Measurements from ENCODE around the gene SLC13A4.

DNA sequence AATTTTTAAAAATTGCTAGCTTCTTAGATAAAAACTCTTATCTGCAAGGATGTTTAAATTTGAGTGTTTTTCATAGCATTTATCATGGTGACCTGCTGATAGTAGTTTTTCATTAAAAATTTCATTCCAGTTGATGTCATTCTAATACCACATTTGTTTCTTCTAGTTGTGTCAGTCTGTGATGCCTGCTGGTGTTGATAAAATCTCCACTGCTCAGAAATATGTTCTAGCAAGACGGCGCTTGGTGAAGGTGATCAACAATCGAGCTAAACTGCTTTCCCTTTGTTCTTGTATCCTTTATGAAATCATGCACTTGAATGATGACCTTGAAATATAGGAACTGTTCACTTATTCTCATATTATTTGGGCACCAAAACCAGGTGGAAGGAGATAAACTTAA, 83.3 kb downstream of the SLC13A4 start:
- TF ChIP-seq, protein P1, sequence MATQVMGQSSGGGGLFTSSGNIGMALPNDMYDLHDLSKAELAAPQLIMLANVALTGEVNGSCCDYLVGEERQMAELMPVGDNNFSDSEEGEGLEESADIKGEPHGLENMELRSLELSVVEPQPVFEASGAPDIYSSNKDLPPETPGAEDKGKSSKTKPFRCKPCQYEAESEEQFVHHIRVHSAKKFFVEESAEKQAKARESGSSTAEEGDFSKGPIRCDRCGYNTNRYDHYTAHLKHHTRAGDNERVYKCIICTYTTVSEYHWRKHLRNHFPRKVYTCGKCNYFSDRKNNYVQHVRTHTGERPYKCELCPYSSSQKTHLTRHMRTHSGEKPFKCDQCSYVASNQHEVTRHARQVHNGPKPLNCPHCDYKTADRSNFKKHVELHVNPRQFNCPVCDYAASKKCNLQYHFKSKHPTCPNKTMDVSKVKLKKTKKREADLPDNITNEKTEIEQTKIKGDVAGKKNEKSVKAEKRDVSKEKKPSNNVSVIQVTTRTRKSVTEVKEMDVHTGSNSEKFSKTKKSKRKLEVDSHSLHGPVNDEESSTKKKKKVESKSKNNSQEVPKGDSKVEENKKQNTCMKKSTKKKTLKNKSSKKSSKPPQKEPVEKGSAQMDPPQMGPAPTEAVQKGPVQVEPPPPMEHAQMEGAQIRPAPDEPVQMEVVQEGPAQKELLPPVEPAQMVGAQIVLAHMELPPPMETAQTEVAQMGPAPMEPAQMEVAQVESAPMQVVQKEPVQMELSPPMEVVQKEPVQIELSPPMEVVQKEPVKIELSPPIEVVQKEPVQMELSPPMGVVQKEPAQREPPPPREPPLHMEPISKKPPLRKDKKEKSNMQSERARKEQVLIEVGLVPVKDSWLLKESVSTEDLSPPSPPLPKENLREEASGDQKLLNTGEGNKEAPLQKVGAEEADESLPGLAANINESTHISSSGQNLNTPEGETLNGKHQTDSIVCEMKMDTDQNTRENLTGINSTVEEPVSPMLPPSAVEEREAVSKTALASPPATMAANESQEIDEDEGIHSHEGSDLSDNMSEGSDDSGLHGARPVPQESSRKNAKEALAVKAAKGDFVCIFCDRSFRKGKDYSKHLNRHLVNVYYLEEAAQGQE (IDR thresholded peaks at IDR 0.05; ENCODE audit: insufficient read depth in 1 of 2, low read depth in 2 of 2, low read length in 2 of 2) = no peak
- no peak for TF ChIP-seq POLR2AphosphoS5 (IDR thresholded peaks at IDR 0.05; ENCODE audit: low read depth, low read length)
